Muscle layer of colon (tissue), 2 donors: Measurements from ENCODE around the gene MICAL1.

Experiments
- H3K27ac ChIP-seq: one replicate; pipeline ENCODE4 v1.7.0; 2013; ENCODE audit warnings: low read depth, mild to moderate bottlenecking, low read length, moderate library complexity
- H3K27me3 ChIP-seq, 2 donors: one replicate each; pipeline ENCODE4 v1.7.0; 2013; ENCODE audit warnings: low read length in 2 of 2, mild to moderate bottlenecking in 2 of 2; ENCODE audit not compliant: insufficient read depth in 2 of 2, control insufficient read depth in 1 of 2
- H3K36me3 ChIP-seq: one replicate; pipeline ENCODE4 v1.7.0; 2013; ENCODE audit warnings: mild to moderate bottlenecking, low read length; ENCODE audit not compliant: insufficient read depth
- H3K4me1 ChIP-seq: one replicate; pipeline ENCODE4 v1.7.0; 2013; ENCODE audit warnings: mild to moderate bottlenecking, low read length; ENCODE audit not compliant: insufficient read depth
- H3K4me3 ChIP-seq, 2 donors: one replicate each; pipeline ENCODE4 v1.7.0; 2013; ENCODE audit warnings: low read length in 2 of 2, low read depth in 1 of 2, mild to moderate bottlenecking in 1 of 2, moderate library complexity in 1 of 2
- H3K9ac ChIP-seq: one replicate; pipeline ENCODE4 v1.7.0; 2013; ENCODE audit warnings: low read length
- H3K9me3 ChIP-seq: one replicate; pipeline ENCODE4 v1.7.0; 2013; ENCODE audit warnings: mild to moderate bottlenecking, low read length
- donor health status: abdominal sarcoma.
- donor health status: Adenocarcinoma of cecum.

Gene MICAL1

GRCh38 chr6:109460161-109460829, 4.7 kb upstream of the MICAL1 start:
- H3K9me3 ChIP-seq = no peaks in the 10 kb centered on the region
- peaks cover 9% of the 10 kb centered on the region for H3K4me1 ChIP-seq
- no peak overlapping the region for H3K9ac ChIP-seq
- H3K27me3 ChIP-seq = no peaks in the 10 kb centered on the region
- peaks cover 4% of the 10 kb centered on the region for H3K36me3 ChIP-seq
- no peak overlapping the region for H3K4me3 ChIP-seq
- no peak overlapping the region for H3K27ac ChIP-seq

GRCh38 chr6:109458774-109459531, 3.4 kb upstream of the MICAL1 start:
- Histone ChIP-seq H3K4me3 (no peak overlapping the region), H3K9me3 (no peaks in the 10 kb centered on the region), H3K36me3 (no peaks in the 10 kb centered on the region), H3K9ac (no peak overlapping the region), H3K27ac (no peak overlapping the region), H3K27me3 (no peaks in the 10 kb centered on the region), H3K4me1 (peaks cover 16% of the 10 kb centered on the region)

DNA sequence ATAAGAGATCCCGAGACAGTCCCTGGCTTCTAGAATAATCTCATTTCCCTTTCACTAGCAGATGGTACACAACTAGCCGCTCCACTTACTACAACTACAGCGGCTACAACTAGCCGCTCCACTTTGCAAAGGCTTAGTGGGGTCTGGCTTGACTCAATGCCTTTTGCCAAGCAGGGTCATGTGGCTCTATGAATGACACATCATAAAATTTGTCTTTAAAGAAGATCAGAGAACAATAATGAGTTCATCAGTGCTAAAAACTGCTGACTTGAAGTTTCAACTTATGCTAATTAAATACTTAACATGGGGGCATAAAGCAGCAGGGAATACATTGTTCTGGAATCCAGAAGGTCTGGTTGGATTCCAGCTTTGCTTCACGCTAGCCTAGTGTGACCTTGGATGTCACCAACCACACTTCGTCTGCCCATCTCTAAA, 2.0 kb upstream of the MICAL1 start:
- Histone ChIP-seq H3K9me3 (no peaks in the 10 kb centered on the region), H3K36me3 (no peaks in the 10 kb centered on the region), H3K9ac (no peak overlapping the region), H3K27me3 (no peaks in the 10 kb centered on the region), H3K27ac (no peak overlapping the region), H3K4me1 (peaks cover 18% of the 10 kb centered on the region), H3K4me3 (no peak overlapping the region)

DNA sequence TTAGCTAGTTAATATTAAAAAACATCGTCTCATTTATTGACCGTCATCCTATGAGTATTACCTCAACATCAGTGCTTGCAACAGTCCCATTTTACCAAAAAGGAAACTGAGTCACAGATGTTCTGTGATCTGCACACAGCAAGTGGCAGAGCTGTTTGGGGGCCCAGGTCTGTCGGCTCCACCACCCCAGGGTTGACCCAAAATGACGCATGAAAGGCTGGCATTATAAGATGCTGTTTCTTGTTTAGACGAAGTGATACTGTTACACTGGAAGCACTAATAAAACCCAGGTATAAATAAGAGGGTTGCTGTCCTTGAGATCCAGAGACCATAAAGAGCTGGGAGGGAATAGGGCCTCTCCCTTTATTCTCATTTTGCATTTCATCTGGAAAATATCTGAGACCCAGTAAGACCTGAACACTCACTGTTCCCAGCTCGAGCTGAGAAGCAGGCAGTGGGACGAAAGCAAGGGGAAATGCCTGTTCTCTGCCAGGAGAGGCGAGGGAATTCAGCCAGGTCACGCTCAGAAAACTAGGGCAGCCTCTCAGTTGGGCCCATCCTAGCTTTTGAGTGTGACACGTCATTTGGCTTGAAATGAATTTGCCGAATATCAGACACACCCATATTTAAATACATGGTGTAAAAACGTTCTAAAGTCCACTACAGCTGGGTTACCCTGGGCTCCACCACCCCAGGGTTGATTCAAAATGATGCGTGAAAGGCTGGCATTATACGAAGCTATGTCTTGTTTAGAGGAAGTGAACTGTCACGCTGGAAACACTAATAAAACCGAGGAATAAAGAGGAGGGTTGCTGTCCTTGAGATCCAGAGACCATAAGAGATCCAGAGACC, 1.4 kb upstream of the MICAL1 start:
- H3K4me3 ChIP-seq = peak overlapping the region in 1 of 2 donors; percentile 58
- no peaks in the 10 kb centered on the region for H3K27me3 ChIP-seq
- H3K4me1 ChIP-seq = peaks cover 18% of the 10 kb centered on the region
- H3K36me3 ChIP-seq = no peaks in the 10 kb centered on the region
- H3K9ac ChIP-seq = no peak overlapping the region
- no peaks in the 10 kb centered on the region for H3K9me3 ChIP-seq
- H3K27ac ChIP-seq = no peak overlapping the region

DNA sequence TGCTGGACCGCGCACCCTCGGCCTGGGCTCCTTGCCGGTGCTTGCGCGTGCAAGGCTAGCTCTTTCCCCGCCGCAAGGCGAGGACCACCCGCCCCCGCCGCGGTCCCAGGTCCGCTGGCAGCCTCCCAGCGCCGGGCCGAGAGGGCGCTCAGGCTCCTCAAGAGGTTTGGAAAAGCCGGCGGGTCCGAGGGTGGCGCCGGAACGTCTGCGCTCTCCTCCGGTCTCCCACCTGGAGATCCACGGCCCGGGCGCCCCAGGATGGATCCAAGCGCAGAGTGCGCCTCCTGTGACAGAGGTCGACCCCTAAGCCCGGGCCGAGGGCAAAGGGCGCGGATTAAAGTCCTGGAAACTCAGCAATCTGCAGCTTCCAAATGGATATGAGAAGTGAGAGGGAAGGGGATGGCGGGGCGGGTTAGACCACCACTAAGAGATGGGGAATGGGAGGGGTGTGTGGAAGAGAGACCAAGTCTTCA, 575 bp upstream of the MICAL1 start:
- Histone ChIP-seq H3K27me3 (no peaks in the 10 kb centered on the region), H3K4me3 (peak overlapping the region; percentile 50 to 58), H3K4me1 (peaks cover 18% of the 10 kb centered on the region), H3K9me3 (no peaks in the 10 kb centered on the region), H3K27ac (no peak overlapping the region), H3K36me3 (no peaks in the 10 kb centered on the region), H3K9ac (no peak overlapping the region)

DNA sequence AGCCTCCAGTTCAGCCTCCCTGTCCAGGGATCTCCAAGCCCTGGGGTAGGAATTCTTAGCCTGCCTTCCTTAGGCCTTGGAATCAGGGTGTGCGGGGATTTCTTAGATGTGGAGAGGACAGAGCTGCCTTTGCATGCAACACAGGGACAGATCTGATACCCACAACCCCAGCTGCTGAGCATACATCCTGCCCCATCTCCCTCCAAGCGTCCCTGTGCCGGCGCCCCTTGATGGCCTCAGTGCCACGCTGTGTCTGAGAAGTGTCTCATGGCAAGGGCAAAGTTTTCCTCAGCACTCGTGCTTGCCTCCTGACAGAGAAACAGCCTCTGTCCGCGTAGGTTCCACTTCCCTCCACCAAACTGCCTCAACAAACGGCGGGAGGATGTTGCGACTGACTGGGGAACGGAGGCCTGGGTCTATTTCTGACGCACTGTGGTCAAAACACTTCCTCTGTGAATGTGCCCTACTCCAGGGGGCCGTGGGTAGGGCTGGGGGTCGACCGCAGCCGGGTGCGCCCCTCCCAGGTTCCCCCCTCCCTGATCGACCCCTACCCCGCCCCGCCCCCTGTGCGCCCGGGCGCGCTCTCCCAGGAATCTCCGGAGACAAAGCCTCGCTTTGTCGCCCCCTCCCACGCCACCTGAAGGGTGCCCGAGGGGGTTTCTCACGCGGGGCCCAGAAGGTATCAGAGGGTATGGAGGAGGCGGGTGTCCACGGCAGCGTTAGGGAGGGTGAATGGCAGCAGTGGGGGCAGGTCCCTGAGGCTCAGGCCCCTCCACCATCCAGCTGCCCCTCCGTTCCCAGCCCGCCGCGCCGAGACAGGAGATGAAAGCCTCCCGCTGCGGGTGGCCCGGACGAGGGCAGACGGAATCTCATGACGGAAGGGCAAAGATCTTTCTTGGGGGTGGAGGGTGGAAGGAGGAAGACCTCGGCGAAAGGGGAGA, 806 bp downstream of the MICAL1 start:
- no peaks in the 10 kb centered on the region for H3K9me3 ChIP-seq
- H3K27ac ChIP-seq = no peak overlapping the region
- H3K36me3 ChIP-seq = no peaks in the 10 kb centered on the region
- no peaks in the 10 kb centered on the region for H3K27me3 ChIP-seq
- H3K9ac ChIP-seq = no peak overlapping the region
- H3K4me1 ChIP-seq = peaks cover 18% of the 10 kb centered on the region
- peak overlapping the region; percentile 49 to 65 for H3K4me3 ChIP-seq

- H3K36me3 ChIP-seq = no peaks in the 10 kb centered on the region
- peaks cover 18% of the 10 kb centered on the region for H3K4me1 ChIP-seq
- peak overlapping the region; percentile 49 to 65 for H3K4me3 ChIP-seq
- no peaks in the 10 kb centered on the region for H3K9me3 ChIP-seq
- H3K27me3 ChIP-seq = no peaks in the 10 kb centered on the region
- H3K27ac ChIP-seq = no peak overlapping the region
- H3K9ac ChIP-seq = no peak overlapping the region
These were observed 1.7 kb downstream of the MICAL1 start for GRCh38 chr6:109453594-109454495.

- Histone ChIP-seq H3K9me3 (no peaks in the 10 kb centered on the region), H3K9ac (no peak overlapping the region), H3K4me1 (peaks cover 18% of the 10 kb centered on the region), H3K4me3 (no peak overlapping the region), H3K27ac (no peak overlapping the region), H3K36me3 (no peaks in the 10 kb centered on the region), H3K27me3 (no peaks in the 10 kb centered on the region)
These were observed 2.4 kb downstream of the MICAL1 start for GRCh38 chr6:109453156-109453555.

- H3K9ac ChIP-seq = no peak overlapping the region
- no peaks in the 10 kb centered on the region for H3K9me3 ChIP-seq
- no peaks in the 10 kb centered on the region for H3K36me3 ChIP-seq
- no peak overlapping the region for H3K4me3 ChIP-seq
- H3K27ac ChIP-seq = no peak overlapping the region
- H3K4me1 ChIP-seq = peaks cover 18% of the 10 kb centered on the region
- H3K27me3 ChIP-seq = no peaks in the 10 kb centered on the region
These were observed 3.4 kb downstream of the MICAL1 start for GRCh38 chr6:109452181-109452580.

DNA sequence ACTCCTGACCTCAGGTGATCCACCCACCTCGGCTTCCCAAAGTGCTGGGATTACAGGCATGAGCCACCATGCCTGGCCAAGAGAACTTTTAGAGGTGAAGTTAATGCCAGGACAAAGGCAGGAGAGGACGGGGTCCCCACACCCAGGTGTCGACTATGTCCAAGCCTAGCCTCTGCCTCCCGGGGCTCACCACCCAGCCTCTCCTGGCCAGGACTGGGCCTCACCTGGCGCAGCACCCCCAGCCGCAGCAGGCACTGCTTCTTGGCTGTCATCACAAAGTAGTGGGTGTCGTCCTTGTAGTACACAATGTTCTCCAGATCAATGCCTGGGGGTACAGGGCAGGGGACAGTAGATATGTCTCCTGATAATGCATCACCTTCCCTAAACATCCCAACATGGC, 4.2 kb downstream of the MICAL1 start:
- Histone ChIP-seq H3K4me1 (peaks cover 13% of the 10 kb centered on the region), H3K36me3 (no peaks in the 10 kb centered on the region), H3K27me3 (no peaks in the 10 kb centered on the region), H3K4me3 (no peak overlapping the region), H3K9ac (no peak overlapping the region), H3K9me3 (no peaks in the 10 kb centered on the region), H3K27ac (no peak overlapping the region)
